Activated CD4-positive, alpha-beta T cell treated with anti-CD3 and anti-CD28 coated beads, Interleukin-2, amount 10 ng/mL, durations not matched to agents 7 days and 5 days (primary cell): Measurements from ENCODE around the gene SCAPER. TPM values are rescaled to one million over a fixed set of nuclear protein-coding genes. Genes with fewer than 3 reads are reported as not detected.

Experiments used
- CTCF ChIA-PET: fragments of 350-600 bp; sonication (Branson Sonifier 250); formaldehyde crosslinking; loops from one replicate; lab custom pipeline; 2021; ENCODE audit warnings: antibody characterized with exemption; lab: Charles Lee
- POLR2A ChIA-PET: fragments of 350-600 bp; sonication (Branson Sonifier 250); formaldehyde crosslinking; loops from one replicate; lab custom pipeline; 2021; ENCODE audit warnings: antibody characterized with exemption; lab: Charles Lee
- DNase-seq: peaks from one replicate; pipeline ENCODE4 v3.0.0-alpha.2; 2020
- H3K27ac Mint-ChIP-seq: one replicate; pipeline ENCODE4 v1.8.0; 2021; ENCODE audit warnings: mild to moderate bottlenecking, moderate library complexity, mixed read lengths
- H3K27me3 Mint-ChIP-seq: one replicate; pipeline ENCODE4 v1.8.0; 2021; ENCODE audit warnings: mixed read lengths
- H3K36me3 Mint-ChIP-seq: one replicate; pipeline ENCODE4 v1.8.0; 2021; ENCODE audit warnings: low read depth, mixed read lengths
- H3K4me1 Mint-ChIP-seq: one replicate; pipeline ENCODE4 v1.8.0; 2021; ENCODE audit warnings: mixed read lengths
- H3K4me3 Mint-ChIP-seq: one replicate; pipeline ENCODE4 v1.8.0; 2021; ENCODE audit warnings: mild to moderate bottlenecking, moderate library complexity, mixed read lengths
- H3K9me3 Mint-ChIP-seq: one replicate; pipeline ENCODE4 v1.8.0; 2021; ENCODE audit warnings: mixed read lengths
- total RNA-seq, 2 experiments: library from RNA; stranded (reverse); gene quantifications; one replicate each; pipeline ENCODE4 v1.2.3, GENCODE V29; 2021

Gene SCAPER
- 10 to 100 TPM; 28.1 to 28.6 TPM for total RNA-seq

DNA sequence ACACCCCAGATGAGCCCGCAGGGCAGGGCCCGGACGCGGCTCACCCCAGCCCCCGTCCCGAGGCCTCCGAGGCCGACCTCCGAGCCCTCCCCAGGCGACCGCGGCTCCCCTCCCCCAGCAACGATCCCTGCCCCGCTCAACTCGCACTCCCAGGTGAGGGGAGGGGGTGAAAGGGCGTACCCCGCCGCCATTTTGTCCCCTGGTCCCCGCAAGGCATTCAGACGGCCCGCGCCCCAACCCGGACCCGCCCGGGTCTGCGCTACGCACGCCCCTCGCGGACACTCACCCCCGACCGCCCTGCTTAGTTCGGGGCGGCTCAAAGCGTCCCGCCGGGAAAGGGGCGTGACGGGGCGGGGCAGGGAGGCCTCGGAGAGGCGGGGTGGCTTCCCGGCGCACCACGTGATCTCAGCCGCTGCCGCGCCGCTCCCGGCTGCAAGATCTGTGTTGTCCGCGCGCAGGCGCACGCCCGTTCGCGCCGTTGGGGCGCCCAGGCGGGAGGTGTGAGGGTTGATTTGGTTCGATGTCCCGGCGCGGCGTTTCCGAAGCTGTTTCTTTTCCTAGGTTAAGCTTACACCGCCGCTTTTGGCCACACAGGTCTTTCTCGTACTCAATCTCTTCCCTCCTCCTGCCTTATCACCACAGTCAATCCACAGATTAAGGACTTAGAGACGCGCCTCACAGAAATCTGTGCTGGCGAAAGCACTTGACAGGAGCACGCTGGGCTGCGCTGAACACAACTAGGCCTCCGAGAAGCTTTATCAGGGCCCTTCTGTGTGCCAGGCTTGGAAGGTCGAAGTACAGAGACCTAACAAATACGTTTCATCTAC lies at the start of gene SCAPER:
SCAPER (minus strand) TSS at position 328 of the 827 bp plus-strand sequence. CDS start 21,523 bp downstream, outside the sequence.
- H3K4me3 Mint-ChIP-seq: peak within 1 kb of the TSS; percentile 90
- CTCF ChIA-PET: no interaction called here
- peaks cover 38% of the 10 kb centered on the region for H3K4me1 Mint-ChIP-seq
- H3K36me3 Mint-ChIP-seq: no peaks in the 10 kb centered on the region
- peak within 1 kb of the TSS; percentile 92 for H3K27ac Mint-ChIP-seq
- H3K27me3 Mint-ChIP-seq: peaks cover 3% of the 10 kb centered on the region
- POLR2A ChIA-PET: no interaction called here
- peaks cover 4% of the 10 kb centered on the region for H3K9me3 Mint-ChIP-seq
- DNase-seq: peak; percentile 90

GRCh38 chr15:76954744-76955143 lies 49.6 kb upstream of the SCAPER start:
- Mint-ChIP-seq H3K9me3 (no peaks in the 10 kb centered on the region), H3K36me3 (peaks cover 11% of the 10 kb centered on the region), H3K4me1 (peaks cover 13% of the 10 kb centered on the region), H3K27ac (no peak overlapping the region), H3K27me3 (no peaks in the 10 kb centered on the region), H3K4me3 (no peak overlapping the region)
- ChIA-PET POLR2A (no interaction called here), CTCF (interaction anchor here (1.1 to 1.9 kb wide), 3 partner anchors 11 to 22 kb away, joined by 4 to 6 read pairs (median 6); no protein-coding TSS in a partner anchor)
- no peak for DNase-seq

DNA sequence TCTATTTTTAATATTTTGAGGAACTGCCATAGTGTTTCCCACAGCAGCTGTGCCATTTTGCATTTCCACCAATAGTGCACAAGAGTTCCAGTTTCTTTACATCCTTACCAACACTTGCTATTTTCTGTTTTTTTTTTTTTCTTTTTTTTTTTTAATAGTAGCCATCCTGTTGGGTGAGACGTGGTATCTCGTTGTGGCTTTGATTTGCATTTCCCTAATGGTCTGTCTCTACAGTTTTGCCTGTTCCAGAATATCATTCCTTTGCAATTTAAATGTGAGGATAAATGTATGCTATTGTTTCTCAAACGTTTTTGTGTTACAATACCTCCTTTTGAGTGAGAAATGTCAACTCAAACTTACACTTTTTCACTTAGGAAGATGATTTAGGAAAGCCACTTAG lies 48.8 kb upstream of the SCAPER start:
- H3K27me3 Mint-ChIP-seq: no peaks in the 10 kb centered on the region
- no peak overlapping the region for H3K27ac Mint-ChIP-seq
- no peaks in the 10 kb centered on the region for H3K9me3 Mint-ChIP-seq
- DNase-seq: no peak
- ChIA-PET CTCF (no interaction called here), POLR2A (no interaction called here)
- peaks cover 13% of the 10 kb centered on the region for H3K4me1 Mint-ChIP-seq
- no peak overlapping the region for H3K4me3 Mint-ChIP-seq
- H3K36me3 Mint-ChIP-seq: peaks cover 15% of the 10 kb centered on the region

- Mint-ChIP-seq H3K27ac (peak overlapping the region; percentile 22), H3K36me3 (peaks cover 35% of the 10 kb centered on the region), H3K9me3 (no peaks in the 10 kb centered on the region), H3K4me3 (no peak overlapping the region), H3K27me3 (no peaks in the 10 kb centered on the region), H3K4me1 (peaks cover 16% of the 10 kb centered on the region)
- ChIA-PET CTCF (interaction anchor here (1.3 to 1.5 kb wide), 2 partner anchors 9 to 12 kb away, joined by 5 read pairs; no protein-coding TSS in a partner anchor), POLR2A (no interaction called here)
- DNase-seq: no peak
Measured at GRCh38 chr15:76951220-76951619, 46.1 kb upstream of the SCAPER start.

DNA sequence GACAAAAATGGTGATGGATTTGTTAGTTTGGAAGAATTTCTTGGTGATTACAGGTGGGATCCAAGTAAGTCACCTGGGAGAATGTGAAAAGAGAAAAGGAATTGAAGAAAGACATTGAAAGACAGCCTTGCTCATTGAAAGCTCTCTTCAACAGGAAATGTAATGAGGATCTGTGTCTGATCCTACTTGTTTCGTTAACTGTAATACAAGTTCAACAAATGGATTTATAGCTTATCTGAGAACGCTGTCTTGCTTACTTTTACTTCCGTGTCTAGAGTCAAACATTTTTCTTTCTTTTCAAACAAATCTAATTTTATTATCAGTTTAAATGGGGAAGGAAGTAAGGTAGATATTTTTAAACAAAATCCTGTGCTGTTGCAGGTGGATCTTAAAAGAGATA lies 42.3 kb upstream of the SCAPER start:
- Mint-ChIP-seq H3K9me3 (no peaks in the 10 kb centered on the region), H3K4me3 (no peak overlapping the region), H3K27me3 (no peaks in the 10 kb centered on the region), H3K27ac (no peak overlapping the region), H3K4me1 (peaks cover 16% of the 10 kb centered on the region), H3K36me3 (peaks cover 58% of the 10 kb centered on the region)
- DNase-seq: no peak
- CTCF ChIA-PET: interaction anchor here (0.7 to 2.8 kb wide), 2 partner anchors 26 to 160 kb away, joined by 3 to 8 read pairs; no protein-coding TSS in a partner anchor
- POLR2A ChIA-PET: no interaction called here

GRCh38 chr15:76945494-76946093 lies 40.5 kb upstream of the SCAPER start:
- no peak for DNase-seq
- Mint-ChIP-seq H3K9me3 (no peaks in the 10 kb centered on the region), H3K27me3 (no peaks in the 10 kb centered on the region), H3K4me1 (peaks cover 3% of the 10 kb centered on the region), H3K27ac (no peak overlapping the region), H3K36me3 (peaks cover 47% of the 10 kb centered on the region), H3K4me3 (no peak overlapping the region)
- POLR2A ChIA-PET: no interaction called here
- CTCF ChIA-PET: interaction anchor here (0.5 to 2.8 kb wide), 4 partner anchors 28 to 1522 kb away, joined by 3 to 8 read pairs (median 4); no protein-coding TSS in a partner anchor

DNA sequence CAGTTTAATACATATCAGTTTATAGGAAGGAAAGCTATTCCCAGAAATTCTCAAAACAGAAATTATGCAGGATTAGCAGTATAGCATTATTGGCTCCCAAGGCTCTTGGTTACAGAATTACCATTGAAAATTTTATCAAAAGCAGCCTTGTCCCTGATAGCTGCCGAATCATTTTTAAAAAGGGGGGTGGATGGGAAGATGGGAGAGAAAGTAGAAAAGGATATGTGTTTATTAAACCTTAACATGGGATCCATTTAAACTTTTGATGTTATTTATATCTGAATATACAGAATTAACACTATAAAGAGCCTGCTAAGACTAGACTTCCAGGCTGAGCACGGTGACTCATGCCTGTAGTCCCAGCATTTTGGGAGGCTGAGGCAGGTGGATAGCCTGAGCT lies 37.2 kb upstream of the SCAPER start:
- CTCF ChIA-PET: interaction anchor here (1.5 kb wide), 1 partner anchor 9 kb away, joined by 5 read pairs; no protein-coding TSS in a partner anchor
- no peak overlapping the region for H3K4me3 Mint-ChIP-seq
- POLR2A ChIA-PET: no interaction called here
- DNase-seq: no peak
- peaks cover 33% of the 10 kb centered on the region for H3K36me3 Mint-ChIP-seq
- no peaks in the 10 kb centered on the region for H3K9me3 Mint-ChIP-seq
- no peak overlapping the region for H3K27ac Mint-ChIP-seq
- no peaks in the 10 kb centered on the region for H3K27me3 Mint-ChIP-seq
- H3K4me1 Mint-ChIP-seq: peaks cover 15% of the 10 kb centered on the region

DNA sequence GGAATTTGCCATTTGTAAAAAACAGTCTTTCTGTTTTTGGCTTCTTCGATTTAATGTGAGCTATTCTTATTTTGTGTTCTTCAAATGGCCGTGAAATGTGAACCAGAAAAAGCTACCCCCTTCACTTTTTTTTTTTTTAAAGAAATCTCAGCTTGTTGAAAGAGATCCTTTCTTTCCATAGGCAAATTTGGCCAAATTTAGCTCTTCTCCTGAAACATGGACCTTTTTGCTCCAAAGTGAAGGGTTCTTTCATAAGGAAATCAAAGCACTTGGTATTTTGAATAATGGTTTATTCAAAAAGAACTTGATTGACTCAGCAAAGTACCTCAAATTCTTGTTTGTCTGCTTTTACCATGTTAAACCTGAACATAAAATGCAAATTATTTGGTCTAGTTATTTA lies 36.5 kb upstream of the SCAPER start:
- no peak overlapping the region for H3K4me3 Mint-ChIP-seq
- peaks cover 32% of the 10 kb centered on the region for H3K36me3 Mint-ChIP-seq
- no peak for DNase-seq
- H3K27ac Mint-ChIP-seq: no peak overlapping the region
- ChIA-PET CTCF (interaction anchor here (1.1 to 1.5 kb wide), 2 partner anchors 10 to 25 kb away, joined by 3 to 5 read pairs; no protein-coding TSS in a partner anchor), POLR2A (no interaction called here)
- H3K4me1 Mint-ChIP-seq: peaks cover 17% of the 10 kb centered on the region
- H3K9me3 Mint-ChIP-seq: no peaks in the 10 kb centered on the region
- no peaks in the 10 kb centered on the region for H3K27me3 Mint-ChIP-seq

DNA sequence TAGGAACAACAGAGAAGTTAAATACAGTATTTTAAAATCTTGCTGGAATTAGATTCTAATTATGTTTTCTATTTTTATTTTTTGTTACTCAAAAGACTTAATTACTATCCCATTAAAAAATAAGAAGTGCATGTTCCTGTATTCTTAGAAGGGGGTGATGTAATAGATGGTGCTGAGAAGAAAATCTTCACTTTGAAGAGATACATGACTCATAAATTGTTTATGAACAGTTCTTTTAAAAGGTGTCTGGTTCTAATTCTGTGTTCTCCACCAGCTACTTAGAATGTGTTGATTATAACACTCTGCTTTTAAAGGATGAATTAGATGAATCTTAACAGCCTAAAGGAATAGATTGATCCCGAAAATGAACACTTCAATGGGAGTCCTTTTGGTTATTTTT lies 34.6 kb upstream of the SCAPER start:
- Mint-ChIP-seq H3K4me1 (peaks cover 28% of the 10 kb centered on the region), H3K4me3 (no peak overlapping the region), H3K36me3 (peaks cover 30% of the 10 kb centered on the region), H3K27me3 (no peaks in the 10 kb centered on the region), H3K9me3 (no peaks in the 10 kb centered on the region), H3K27ac (no peak overlapping the region)
- no peak for DNase-seq
- ChIA-PET POLR2A (no interaction called here), CTCF (no interaction called here)

DNA sequence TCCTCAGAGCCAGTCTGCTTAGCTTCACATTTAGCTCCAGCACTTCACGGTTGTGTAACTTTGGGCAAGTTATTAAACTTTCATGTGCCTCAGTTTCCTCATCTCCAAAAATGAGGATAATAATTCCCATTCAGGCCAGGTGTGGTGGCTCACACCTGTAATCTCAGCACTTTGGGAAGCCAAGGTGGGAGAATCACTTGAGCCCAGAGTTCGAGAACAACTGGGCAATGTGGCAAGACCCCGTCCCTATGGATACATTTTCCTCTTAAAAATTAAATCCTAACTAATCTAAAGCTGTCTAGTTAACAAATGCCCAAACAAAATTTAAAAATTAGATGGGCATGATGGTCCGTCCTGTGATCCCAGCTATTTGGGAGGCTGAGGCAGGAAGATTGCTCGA lies 33.6 kb upstream of the SCAPER start:
- Mint-ChIP-seq H3K4me1 (peaks cover 33% of the 10 kb centered on the region), H3K9me3 (no peaks in the 10 kb centered on the region), H3K36me3 (peaks cover 25% of the 10 kb centered on the region), H3K4me3 (no peak overlapping the region), H3K27ac (no peak overlapping the region), H3K27me3 (no peaks in the 10 kb centered on the region)
- ChIA-PET POLR2A (no interaction called here), CTCF (no interaction called here)
- DNase-seq: no peak

DNA sequence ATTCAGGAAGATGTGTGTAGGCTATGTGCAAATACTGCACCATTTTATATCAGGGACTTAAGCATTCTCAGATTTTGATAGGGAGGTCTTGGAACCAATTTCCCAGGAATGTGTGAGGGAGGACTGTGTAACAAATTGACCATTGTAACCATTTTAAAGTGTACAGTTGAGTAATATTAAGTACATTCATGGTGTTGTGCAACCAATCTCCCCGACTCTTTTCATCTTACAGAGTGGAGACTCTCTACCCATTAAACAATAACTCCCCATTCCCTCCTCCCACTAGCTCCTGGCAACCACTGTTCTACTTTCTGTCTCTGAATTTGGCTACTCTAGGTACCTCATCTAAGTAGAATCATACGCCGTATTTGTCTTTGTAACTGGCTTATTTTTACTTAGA lies 31.5 kb upstream of the SCAPER start:
- peaks cover 50% of the 10 kb centered on the region for H3K4me1 Mint-ChIP-seq
- no peaks in the 10 kb centered on the region for H3K27me3 Mint-ChIP-seq
- POLR2A ChIA-PET: no interaction called here
- DNase-seq: no peak
- H3K4me3 Mint-ChIP-seq: no peak overlapping the region
- no peaks in the 10 kb centered on the region for H3K9me3 Mint-ChIP-seq
- CTCF ChIA-PET: no interaction called here
- no peak overlapping the region for H3K27ac Mint-ChIP-seq
- peaks cover 28% of the 10 kb centered on the region for H3K36me3 Mint-ChIP-seq

DNA sequence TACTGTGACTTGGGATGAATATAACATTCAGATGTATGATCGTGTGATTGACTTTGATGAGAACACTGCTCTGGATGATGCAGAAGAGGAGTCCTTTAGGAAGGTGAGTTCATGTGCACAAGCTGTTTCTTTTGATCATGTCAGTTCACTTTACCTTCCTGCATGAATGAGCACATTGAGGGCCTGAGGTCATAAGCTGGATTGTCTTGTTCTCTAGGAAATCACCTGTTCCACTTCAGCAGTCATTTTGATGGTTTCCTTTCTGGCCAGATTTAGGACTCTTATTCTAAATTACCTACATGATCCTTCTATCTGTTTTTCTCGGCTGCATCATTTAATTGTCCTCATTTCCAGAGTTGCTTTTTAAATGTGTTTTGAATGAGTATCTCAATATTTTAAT lies 30.5 kb upstream of the SCAPER start:
- H3K36me3 Mint-ChIP-seq: peaks cover 28% of the 10 kb centered on the region
- ChIA-PET POLR2A (no interaction called here), CTCF (no interaction called here)
- no peaks in the 10 kb centered on the region for H3K27me3 Mint-ChIP-seq
- no peak overlapping the region for H3K4me3 Mint-ChIP-seq
- DNase-seq: no peak
- H3K27ac Mint-ChIP-seq: no peak overlapping the region
- H3K4me1 Mint-ChIP-seq: peaks cover 56% of the 10 kb centered on the region
- no peaks in the 10 kb centered on the region for H3K9me3 Mint-ChIP-seq
